ENCODE results near the gene CRYBA4. TPM values are rescaled to one million over a fixed set of nuclear protein-coding genes. Genes with fewer than 3 reads are reported as not detected.

CRYBA4 gene
- total RNA-seq, 1 experiment from 2014 or later = not detected

DNA sequence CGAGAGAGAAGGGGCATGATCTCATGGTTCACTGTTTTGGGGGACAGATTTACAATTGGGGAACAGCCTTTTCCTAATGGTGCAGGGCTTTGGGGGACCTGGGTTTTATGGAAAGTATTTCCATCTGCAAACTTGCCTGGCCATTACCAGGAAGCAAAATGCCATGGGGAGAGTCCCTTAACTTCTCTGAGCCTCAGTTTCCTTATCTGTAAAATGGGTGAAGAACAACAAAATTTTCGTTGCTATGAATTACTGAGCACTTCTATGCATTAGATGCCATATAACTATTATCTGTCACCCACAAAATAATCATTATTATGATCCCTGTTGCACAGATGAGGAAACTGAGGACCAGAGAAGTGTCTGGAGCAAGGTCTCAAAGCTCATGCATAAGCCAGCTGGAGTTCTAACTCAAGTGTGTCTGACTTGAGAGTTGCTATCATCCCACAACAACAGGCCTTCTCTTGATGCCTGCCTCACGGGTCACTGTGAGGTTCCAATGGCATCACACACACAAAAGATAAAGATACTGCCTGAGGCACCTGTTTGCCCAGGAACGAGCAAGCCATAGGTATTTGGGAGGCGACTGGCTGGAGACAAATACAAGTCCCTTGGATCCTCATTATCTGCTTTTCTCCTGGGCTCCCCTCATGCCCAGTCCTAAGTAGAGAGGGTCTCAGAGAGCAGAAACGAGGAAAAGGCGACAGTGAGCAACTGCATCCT lies 47.6 kb upstream of the CRYBA4 start:
- POLR2A ChIA-PET = interaction anchor here (0.6 kb wide), 1 partner anchor 25 kb away, joined by 3 read pairs; no protein-coding TSS in a partner anchor
- DNase-seq (ENCODE audit: low read depth, low spot score) (no peak), ATAC-seq (no peak)
- Histone ChIP-seq H3K9me3 (ENCODE audit: control insufficient read depth, insufficient read depth, low read depth, low read length) (no peaks in the 10 kb centered on the region), H3K4me1 (ENCODE audit: control insufficient read depth, insufficient read depth, low read length) (no peaks in the 10 kb centered on the region), H3K27me3 (ENCODE audit: control insufficient read depth, insufficient read depth, low read length) (no peaks in the 10 kb centered on the region), H3K4me3 (ENCODE audit: low read depth in 2 of 2, low read length in 2 of 2) (no peak overlapping the region), H3K36me3 (ENCODE audit: control insufficient read depth, insufficient read depth, low read length) (no peaks in the 10 kb centered on the region), H3K27ac (ENCODE audit: low read length) (no peak overlapping the region)
- BruUV-seq (replicated peaks) = no TSS peak
- TF ChIP-seq, protein P1, sequence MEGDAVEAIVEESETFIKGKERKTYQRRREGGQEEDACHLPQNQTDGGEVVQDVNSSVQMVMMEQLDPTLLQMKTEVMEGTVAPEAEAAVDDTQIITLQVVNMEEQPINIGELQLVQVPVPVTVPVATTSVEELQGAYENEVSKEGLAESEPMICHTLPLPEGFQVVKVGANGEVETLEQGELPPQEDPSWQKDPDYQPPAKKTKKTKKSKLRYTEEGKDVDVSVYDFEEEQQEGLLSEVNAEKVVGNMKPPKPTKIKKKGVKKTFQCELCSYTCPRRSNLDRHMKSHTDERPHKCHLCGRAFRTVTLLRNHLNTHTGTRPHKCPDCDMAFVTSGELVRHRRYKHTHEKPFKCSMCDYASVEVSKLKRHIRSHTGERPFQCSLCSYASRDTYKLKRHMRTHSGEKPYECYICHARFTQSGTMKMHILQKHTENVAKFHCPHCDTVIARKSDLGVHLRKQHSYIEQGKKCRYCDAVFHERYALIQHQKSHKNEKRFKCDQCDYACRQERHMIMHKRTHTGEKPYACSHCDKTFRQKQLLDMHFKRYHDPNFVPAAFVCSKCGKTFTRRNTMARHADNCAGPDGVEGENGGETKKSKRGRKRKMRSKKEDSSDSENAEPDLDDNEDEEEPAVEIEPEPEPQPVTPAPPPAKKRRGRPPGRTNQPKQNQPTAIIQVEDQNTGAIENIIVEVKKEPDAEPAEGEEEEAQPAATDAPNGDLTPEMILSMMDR (IDR thresholded peaks at IDR 0.05) = no peak
- TF ChIP-seq SIN3A (IDR thresholded peaks at IDR 0.05; ENCODE audit: borderline replicate concordance, insufficient read depth, low read depth, low read length) = no peak
- TF ChIP-seq, protein P2, sequence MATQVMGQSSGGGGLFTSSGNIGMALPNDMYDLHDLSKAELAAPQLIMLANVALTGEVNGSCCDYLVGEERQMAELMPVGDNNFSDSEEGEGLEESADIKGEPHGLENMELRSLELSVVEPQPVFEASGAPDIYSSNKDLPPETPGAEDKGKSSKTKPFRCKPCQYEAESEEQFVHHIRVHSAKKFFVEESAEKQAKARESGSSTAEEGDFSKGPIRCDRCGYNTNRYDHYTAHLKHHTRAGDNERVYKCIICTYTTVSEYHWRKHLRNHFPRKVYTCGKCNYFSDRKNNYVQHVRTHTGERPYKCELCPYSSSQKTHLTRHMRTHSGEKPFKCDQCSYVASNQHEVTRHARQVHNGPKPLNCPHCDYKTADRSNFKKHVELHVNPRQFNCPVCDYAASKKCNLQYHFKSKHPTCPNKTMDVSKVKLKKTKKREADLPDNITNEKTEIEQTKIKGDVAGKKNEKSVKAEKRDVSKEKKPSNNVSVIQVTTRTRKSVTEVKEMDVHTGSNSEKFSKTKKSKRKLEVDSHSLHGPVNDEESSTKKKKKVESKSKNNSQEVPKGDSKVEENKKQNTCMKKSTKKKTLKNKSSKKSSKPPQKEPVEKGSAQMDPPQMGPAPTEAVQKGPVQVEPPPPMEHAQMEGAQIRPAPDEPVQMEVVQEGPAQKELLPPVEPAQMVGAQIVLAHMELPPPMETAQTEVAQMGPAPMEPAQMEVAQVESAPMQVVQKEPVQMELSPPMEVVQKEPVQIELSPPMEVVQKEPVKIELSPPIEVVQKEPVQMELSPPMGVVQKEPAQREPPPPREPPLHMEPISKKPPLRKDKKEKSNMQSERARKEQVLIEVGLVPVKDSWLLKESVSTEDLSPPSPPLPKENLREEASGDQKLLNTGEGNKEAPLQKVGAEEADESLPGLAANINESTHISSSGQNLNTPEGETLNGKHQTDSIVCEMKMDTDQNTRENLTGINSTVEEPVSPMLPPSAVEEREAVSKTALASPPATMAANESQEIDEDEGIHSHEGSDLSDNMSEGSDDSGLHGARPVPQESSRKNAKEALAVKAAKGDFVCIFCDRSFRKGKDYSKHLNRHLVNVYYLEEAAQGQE (IDR thresholded peaks at IDR 0.05; ENCODE audit: insufficient read depth in 1 of 2, low read depth in 2 of 2, low read length in 1 of 2) = no peak
- no peak for TF ChIP-seq POLR2AphosphoS5 (IDR thresholded peaks at IDR 0.05; ENCODE audit: low read depth, low read length)
- TF ChIP-seq TCF7L2 (IDR thresholded peaks at IDR 0.05; ENCODE audit: low read depth, low read length) = no peak
- intact Hi-C loops (cut with micrococcal nuclease; ENCODE audit: unreplicated experiment) (no loop called here), in situ Hi-C loops (cut with HindIII; ENCODE audit: low pct_unique_long_range_greater_than_20kb, low sequenced_read_pairs) (no loop called here)
- CTCF ChIA-PET = no interaction called here

DNA sequence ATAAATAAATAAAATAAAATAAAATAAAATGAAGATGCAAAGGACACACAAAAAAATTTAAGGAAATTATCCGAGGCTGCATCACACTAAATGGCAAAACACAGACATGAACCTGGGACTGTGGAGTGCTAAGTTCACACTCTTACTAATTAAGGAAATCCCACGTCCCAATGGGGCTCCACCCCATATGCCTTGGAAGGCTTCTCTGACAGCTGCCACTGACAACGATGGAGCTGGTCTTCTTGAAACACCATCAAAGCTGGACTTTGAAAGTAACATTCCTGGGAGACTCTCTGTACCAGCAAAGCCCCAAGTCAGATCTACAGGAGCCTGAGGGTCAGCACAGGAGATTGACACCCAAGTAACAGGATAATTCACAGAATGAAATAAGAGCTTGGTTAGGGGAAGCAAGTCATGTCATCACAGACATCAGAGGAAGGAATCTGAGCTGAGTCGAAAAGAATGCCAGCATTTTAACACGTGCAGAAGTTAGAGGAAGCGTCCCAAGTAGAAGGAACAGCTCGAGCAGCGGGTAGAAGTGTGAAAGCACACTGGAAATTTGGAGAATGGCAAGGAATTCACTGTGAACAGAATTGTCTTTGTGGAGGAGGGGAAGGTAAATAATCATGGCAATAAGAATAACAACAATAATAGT lies 45.6 kb upstream of the CRYBA4 start:
- H3K9me3 ChIP-seq (ENCODE audit: control insufficient read depth, insufficient read depth, low read depth, low read length) = no peaks in the 10 kb centered on the region
- ATAC-seq (no peak), DNase-seq (ENCODE audit: low read depth, low spot score) (no peak)
- H3K36me3 ChIP-seq (ENCODE audit: control insufficient read depth, insufficient read depth, low read length) = no peaks in the 10 kb centered on the region
- POLR2A ChIA-PET = no interaction called here
- no peak for TF ChIP-seq SIN3A (IDR thresholded peaks at IDR 0.05; ENCODE audit: borderline replicate concordance, insufficient read depth, low read depth, low read length)
- TF ChIP-seq, protein P1 (IDR thresholded peaks at IDR 0.05) = no peak
- TF ChIP-seq TCF7L2 (IDR thresholded peaks at IDR 0.05; ENCODE audit: low read depth, low read length) = no peak
- TF ChIP-seq, protein P2 (IDR thresholded peaks at IDR 0.05; ENCODE audit: insufficient read depth in 1 of 2, low read depth in 2 of 2, low read length in 1 of 2) = no peak
- TF ChIP-seq POLR2AphosphoS5 (IDR thresholded peaks at IDR 0.05; ENCODE audit: low read depth, low read length) = no peak
- no peak overlapping the region for H3K4me3 ChIP-seq (ENCODE audit: low read depth in 2 of 2, low read length in 2 of 2)
- H3K27me3 ChIP-seq (ENCODE audit: control insufficient read depth, insufficient read depth, low read length) = no peaks in the 10 kb centered on the region
- BruUV-seq (replicated peaks) = no TSS peak
- intact Hi-C loops (cut with micrococcal nuclease; ENCODE audit: unreplicated experiment) (no loop called here), in situ Hi-C loops (cut with HindIII; ENCODE audit: low pct_unique_long_range_greater_than_20kb, low sequenced_read_pairs) (no loop called here)
- no peaks in the 10 kb centered on the region for H3K4me1 ChIP-seq (ENCODE audit: control insufficient read depth, insufficient read depth, low read length)
- no peak overlapping the region for H3K27ac ChIP-seq (ENCODE audit: low read length)
- CTCF ChIA-PET = no interaction called here
